ENCODE measurements around the gene HPGDS.
"Not testable (repeated sequence)": the region's sequence is repeated elsewhere in the genome, so short reads cannot be mapped to it uniquely, and the experiment has no call there.

Gene HPGDS

DNA sequence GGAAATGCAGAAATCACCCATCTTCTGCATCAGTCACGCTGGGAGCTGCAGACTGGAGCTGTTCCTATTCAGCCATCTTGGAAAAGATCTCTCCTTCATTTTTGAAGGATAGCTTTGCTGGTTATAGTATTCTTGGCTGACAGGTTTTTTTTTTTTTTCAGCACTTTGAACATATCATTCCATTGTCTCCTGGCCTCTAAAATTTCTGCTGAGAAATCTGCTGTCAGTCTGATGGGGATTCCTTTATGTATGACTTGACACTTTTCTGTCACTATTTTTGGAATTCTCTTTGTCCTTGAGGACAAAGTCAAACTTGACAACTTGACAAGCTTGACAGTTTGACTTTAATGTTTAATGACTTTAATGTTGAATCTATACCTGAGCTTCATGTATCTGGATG is 16.8 kb downstream of the HPGDS start:
- CTCF ChIA-PET: interaction anchor here (1.2 kb wide), 1 partner anchor 19 kb away, joined by 3 read pairs; no protein-coding TSS in a partner anchor

DNA sequence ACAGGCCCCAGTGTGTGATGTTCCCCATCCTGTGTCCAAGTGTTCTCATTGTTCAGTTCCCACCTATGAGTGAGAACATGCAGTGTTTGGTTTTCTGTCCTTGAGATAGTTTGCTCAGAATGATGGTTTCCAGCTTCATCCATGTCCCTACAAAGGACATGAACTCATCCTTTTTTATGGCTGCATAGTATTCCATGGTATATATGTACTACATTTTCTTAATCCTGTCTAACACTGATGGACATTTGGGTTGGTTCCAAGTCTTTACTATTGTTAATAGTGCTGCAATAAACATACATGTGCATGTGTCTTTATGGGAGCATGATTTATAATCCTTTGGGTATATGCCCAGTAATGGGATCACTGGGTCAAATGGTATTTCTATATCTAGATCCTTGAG is 22.7 kb downstream of the HPGDS start:
- POLR2A ChIA-PET; H3K4me3 ChIP-seq (ENCODE audit: low read depth, low read length); CTCF ChIA-PET; DNase-seq (ENCODE audit: low read depth, low spot score): not testable (repeated sequence)

More for the DNA sequence above, 16.8 kb downstream of the HPGDS start:
- no peak for DNase-seq (ENCODE audit: low read depth, low spot score)
- no peak overlapping the region for H3K4me3 ChIP-seq (ENCODE audit: low read depth, low read length)
- TF ChIP-seq, protein P1, sequence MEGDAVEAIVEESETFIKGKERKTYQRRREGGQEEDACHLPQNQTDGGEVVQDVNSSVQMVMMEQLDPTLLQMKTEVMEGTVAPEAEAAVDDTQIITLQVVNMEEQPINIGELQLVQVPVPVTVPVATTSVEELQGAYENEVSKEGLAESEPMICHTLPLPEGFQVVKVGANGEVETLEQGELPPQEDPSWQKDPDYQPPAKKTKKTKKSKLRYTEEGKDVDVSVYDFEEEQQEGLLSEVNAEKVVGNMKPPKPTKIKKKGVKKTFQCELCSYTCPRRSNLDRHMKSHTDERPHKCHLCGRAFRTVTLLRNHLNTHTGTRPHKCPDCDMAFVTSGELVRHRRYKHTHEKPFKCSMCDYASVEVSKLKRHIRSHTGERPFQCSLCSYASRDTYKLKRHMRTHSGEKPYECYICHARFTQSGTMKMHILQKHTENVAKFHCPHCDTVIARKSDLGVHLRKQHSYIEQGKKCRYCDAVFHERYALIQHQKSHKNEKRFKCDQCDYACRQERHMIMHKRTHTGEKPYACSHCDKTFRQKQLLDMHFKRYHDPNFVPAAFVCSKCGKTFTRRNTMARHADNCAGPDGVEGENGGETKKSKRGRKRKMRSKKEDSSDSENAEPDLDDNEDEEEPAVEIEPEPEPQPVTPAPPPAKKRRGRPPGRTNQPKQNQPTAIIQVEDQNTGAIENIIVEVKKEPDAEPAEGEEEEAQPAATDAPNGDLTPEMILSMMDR (IDR thresholded peaks at IDR 0.05; ENCODE audit: insufficient read depth, low read length, missing control alignments): no peak
- POLR2A ChIA-PET: no interaction called here

DNA sequence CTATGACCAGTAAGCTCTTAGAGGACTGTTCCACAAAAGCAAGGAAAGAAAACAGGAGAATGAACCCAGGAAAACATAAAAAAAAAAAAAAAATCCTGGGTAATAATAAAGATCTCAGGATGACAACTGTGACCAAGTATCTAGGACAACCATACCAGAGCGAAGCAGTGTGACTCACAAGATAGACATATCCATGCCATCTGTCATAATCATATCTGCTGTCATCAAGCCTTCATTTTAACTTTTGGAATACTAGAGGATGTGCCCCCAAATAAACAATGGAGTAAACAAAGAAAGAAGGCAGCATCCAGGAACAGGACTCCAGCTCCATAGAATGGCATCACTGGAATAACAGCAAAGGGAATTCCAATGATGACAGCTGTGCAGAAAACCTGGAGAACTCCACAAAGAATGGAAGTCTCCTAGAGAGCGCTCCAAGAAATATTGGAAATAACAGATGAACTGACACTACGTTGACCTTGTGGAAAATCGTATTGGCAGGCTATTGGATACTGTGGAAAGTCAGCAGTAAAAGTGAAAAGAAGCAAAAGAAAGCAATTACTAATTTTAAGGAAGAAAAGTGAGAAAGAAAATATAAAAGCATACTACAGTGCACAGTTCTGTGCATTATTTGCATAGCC is 35.3 kb downstream of the HPGDS start:
- POLR2A ChIA-PET: no interaction called here
- no peak overlapping the region for H3K4me3 ChIP-seq (ENCODE audit: low read depth, low read length)
- CTCF ChIA-PET: interaction anchor here (0.9 to 6.6 kb wide), 4 partner anchors 10 to 100 kb away, joined by 3 to 54 read pairs (median 4); no protein-coding TSS in a partner anchor
- TF ChIP-seq, protein P1 (IDR thresholded peaks at IDR 0.05; ENCODE audit: insufficient read depth, low read length, missing control alignments): no peak
- DNase-seq (ENCODE audit: low read depth, low spot score): no peak

DNA sequence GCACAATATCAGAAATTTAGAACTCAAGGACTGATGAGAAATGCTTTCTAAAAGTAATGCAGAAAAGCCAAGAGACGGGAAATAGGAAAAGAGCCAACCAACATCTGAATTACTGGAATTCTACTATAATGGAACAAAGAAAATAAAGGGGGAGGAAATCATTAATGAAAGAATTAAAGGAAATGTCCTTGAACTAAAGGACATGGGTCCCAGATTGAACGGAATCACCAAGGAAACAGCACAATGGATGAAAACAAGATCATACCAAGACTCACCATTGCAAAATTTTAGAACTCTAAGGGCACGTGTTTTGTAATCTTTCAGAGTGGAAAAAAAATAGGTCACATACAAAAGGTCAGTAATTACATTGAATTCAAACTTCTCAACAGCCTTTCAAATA is 35.9 kb downstream of the HPGDS start:
- ChIA-PET CTCF (interaction anchor here (1.5 to 6.6 kb wide), 2 partner anchors 19 to 83 kb away, joined by 3 to 54 read pairs; no protein-coding TSS in a partner anchor), POLR2A (no interaction called here)
- DNase-seq (ENCODE audit: low read depth, low spot score): no peak
- no peak overlapping the region for H3K4me3 ChIP-seq (ENCODE audit: low read depth, low read length)
- TF ChIP-seq, protein P1 (IDR thresholded peaks at IDR 0.05; ENCODE audit: insufficient read depth, low read length, missing control alignments): no peak

DNA sequence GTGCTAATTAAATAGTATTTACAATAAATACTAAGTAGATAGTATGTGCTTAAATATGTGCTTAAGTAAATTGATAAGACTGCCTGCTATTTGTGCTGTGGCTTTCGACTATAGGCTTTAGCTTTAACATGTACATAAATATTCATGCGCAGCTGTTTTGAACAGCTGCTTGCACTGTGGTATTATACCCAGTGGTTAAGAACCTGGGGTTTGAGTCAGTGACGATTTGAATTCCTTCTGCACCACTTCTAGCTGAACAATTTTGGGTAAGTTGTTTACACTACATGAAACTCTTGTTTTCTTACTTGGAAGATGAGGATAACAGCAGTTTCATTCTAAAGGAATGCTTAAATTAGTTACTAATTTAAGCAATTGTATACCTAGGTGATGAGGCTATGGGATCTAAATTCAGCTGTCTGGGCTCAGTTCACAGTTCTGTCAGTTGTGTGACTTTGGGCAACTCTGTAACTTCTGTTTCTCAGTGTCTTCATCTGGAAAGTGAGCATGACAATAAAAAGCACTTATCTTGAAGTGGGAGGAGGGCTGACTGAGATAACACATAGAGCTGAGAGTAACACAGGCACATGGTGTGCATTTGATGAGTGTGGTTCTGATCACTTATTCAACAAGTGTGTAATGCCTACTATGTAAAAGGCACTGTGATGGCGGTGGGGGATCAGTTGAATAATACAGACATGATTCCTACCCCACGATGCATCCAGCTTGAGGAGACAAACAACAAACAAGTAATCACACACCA is 37.0 kb downstream of the HPGDS start:
- CTCF ChIA-PET: interaction anchor here (0.8 to 6.6 kb wide), 9 partner anchors 10 to 426 kb away, joined by 3 to 54 read pairs (median 4); no protein-coding TSS in a partner anchor
- TF ChIP-seq, protein P1 (IDR thresholded peaks at IDR 0.05; ENCODE audit: insufficient read depth, low read length, missing control alignments): no peak
- no peak for DNase-seq (ENCODE audit: low read depth, low spot score)
- POLR2A ChIA-PET: no interaction called here
- no peak overlapping the region for H3K4me3 ChIP-seq (ENCODE audit: low read depth, low read length)

DNA sequence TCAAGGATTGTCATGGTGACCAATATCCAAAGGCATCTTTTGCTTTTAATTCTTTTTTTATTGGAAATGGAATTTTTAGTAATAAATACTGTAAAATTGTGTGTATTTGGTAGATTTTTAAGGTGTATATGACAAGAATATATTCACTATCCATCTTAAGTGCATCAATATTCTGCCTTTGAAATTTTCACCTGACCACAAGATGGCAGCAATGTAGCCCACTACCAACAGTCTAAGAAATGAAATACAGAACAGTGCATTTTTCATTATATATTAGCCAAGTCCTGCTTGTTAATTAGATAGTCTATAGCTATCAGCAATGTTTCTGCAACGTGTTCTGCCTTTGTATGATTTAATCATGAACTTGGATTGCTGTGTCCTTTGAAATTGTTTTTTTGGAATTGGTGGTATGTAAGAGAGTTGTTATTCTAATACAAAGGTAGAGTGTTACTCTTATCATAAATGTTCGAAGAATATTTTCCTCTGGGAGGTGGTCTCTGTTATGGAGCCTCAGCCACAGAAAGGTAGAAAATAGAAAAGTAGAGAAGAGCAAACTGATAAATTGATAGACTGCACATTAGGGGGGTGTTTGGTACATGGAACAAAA is 38.2 kb downstream of the HPGDS start:
- ChIA-PET POLR2A (no interaction called here), CTCF (interaction anchor here (0.7 to 6.6 kb wide), 14 partner anchors 10 to 815 kb away, joined by 3 to 54 read pairs (median 4); partner anchors contain the start of gene PDLIM5)
- no peak for DNase-seq (ENCODE audit: low read depth, low spot score)
- TF ChIP-seq, protein P1 (IDR thresholded peaks at IDR 0.05; ENCODE audit: insufficient read depth, low read length, missing control alignments): peak; percentile 52
- no peak overlapping the region for H3K4me3 ChIP-seq (ENCODE audit: low read depth, low read length)
